IPS-NIHi11 (cell line): ENCODE measurements around the gene BRINP1.
A peak's percentile ranks its signal among the peaks of the same experiment; 100 is the strongest.

Experiments
- DNase-seq: peaks from one replicate; pipeline ENCODE4 v3.0.0; 2012; ENCODE audit warnings: mixed read lengths, low spot score

The BRINP1 gene, protein sequence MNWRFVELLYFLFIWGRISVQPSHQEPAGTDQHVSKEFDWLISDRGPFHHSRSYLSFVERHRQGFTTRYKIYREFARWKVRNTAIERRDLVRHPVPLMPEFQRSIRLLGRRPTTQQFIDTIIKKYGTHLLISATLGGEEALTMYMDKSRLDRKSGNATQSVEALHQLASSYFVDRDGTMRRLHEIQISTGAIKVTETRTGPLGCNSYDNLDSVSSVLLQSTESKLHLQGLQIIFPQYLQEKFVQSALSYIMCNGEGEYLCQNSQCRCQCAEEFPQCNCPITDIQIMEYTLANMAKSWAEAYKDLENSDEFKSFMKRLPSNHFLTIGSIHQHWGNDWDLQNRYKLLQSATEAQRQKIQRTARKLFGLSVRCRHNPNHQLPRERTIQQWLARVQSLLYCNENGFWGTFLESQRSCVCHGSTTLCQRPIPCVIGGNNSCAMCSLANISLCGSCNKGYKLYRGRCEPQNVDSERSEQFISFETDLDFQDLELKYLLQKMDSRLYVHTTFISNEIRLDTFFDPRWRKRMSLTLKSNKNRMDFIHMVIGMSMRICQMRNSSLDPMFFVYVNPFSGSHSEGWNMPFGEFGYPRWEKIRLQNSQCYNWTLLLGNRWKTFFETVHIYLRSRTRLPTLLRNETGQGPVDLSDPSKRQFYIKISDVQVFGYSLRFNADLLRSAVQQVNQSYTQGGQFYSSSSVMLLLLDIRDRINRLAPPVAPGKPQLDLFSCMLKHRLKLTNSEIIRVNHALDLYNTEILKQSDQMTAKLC

DNA sequence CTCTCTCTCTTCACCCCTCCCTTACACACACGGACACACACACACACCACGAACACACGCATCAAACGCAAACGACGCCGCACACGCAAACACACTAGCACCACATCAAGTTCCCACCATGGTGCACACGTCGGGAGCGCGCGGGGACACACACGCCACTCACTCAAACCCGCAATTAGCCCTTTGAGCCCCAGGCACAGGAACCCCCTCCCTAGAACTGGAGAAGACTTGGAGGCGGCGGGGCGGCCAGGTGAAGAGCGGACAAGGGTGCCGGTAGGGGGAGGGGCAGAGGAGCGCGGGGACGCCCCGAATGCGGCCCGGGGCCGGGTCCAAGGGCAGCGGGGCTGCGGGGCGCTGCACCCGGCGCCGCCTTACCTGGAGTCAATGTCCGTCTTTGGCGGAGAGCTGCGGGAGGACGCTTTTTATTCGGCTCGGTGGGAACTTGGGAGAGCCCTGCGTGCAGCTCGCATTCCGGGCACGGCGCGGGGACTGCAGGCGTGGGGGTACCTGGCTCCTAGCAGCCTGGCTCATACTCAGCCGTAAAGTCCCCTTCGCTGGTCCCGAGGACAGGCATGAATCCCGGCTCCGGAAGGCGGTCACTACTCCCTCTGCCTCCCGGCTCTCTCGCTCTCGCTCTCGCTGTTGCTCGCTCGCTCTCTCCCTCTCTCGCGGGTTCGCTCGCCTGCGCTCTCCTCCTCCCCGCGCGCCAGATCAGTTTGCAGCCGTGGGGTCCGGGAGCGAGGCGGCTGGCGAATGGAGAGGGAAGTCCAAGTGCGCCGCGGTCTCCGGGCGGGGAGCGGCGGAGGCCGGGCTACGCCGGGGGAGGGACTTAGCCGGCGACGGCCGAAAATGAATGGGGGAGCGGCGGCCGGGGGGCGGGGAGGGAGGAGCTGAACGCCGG, at the start of gene BRINP1:
BRINP1 (minus strand) TSS at position 755 of the 901 bp plus-strand sequence. CDS start 56,080 bp downstream, outside the sequence.
- peak; percentile 70 for DNase-seq

DNA sequence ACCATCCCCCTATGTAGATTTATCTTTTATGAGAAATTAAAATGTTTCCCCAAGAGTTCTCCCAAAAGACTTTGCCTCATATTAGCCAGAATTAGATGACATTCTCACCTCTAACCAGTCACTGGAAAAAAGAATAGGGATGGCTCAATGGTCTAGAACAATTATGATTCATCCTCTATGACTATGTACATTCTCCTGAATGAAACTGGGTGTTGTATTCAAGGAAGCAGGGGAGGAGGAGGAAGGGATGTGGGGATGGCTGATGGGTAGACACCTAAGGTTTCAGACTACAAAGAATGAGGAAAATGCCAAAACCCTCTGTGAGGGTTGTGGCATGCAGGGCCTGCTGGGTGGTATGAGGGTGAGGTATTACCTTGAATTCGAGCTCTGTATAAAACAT, 49.5 kb upstream of the BRINP1 start:
- no peak for DNase-seq

DNA sequence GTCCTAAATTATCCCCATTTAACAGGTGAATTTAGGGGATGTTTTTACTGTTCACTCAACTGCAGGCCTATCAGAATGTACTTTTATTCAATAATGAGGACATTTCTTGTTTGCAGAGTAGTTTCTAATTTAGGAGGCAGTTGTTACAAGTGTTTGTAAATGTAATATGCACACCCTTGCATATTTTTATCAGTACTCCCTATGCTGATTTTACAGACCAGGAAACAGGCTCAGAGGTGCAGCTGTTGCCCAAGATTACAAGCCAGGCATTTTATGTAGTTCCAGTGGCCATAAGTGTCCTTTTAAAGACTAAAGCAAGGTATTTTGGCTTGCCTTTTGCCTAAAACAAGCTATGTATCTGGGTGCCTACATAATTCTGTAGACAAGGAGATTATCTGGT, 47.6 kb upstream of the BRINP1 start:
- no peak for DNase-seq

DNA sequence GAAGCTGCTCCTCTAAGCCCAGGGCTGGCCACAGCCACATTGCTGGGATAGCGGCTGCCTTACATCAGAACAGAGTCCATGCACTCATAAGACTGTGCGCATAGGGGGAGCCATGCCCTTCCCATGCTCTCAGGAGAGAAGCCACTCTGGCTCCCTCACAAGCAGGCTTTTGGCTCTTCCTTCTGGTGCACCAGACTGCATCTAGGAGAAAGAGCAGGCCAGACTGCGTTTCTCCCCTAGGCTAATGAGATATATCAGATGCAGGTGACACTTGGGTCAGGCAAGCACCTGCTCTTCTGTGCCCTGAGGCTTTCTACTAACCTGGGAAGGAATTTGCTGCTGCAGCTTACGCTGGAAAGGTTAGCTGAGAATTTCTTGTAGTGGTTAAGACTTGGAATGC, 43.2 kb upstream of the BRINP1 start:
- DNase-seq = peak; percentile 27

DNA sequence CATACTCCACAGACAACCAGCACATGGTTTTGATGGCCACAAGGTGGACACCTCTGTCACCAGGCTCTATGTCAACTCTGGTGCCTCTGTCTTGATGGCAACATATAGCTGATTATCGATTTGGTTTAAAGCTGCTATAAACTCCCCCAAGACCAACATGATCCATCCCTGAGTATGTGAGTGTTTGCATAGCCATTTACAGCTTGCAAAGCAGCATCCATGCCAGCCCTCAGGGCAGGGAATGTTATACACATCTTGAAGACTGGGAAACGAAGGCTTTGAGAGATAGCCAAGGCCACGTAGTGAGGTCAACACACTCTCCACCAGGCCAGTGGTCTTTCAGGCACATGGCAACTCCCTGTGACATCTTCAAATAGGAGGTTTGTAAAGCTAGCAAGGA, 40.3 kb upstream of the BRINP1 start:
- DNase-seq = no peak

DNA sequence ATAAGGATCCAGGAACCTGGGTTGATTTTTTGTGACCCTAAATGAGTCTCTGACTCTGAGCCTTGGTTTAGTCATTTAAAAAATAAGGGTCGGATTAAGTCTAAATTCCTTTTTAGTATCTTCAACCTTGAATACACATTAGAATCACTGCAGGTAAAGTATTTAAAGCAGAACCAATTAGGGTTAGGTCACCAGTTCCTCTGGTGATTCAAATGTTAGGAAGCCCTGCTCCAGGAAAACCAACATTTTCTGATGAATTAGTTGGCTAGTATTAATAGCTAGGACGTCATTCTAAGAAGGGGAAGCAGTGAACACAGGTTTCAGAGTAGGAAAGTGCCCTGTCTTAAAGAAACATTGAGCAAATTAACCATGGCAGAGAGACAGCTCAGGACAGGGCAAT, 31.4 kb upstream of the BRINP1 start:
- DNase-seq = no peak

DNA sequence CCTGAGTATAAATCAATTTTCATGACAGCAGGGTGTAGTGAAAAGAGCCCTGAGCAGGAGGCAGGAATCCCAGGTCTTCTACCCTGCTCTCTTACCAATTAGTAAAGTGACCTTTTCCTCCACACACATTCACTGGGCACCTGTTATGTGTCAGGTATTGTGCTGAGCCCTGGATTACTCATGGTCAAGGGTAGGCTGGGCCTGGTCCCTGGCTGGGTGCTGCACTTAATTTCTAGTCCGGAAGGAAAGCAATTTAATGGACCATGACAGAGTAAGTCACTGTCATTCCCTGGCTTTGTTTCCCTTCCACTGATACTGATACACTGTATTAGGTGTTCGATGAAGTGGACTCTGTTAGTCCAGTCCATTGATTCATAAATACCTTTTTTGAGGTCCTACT, 29.1 kb upstream of the BRINP1 start:
- no peak for DNase-seq

DNA sequence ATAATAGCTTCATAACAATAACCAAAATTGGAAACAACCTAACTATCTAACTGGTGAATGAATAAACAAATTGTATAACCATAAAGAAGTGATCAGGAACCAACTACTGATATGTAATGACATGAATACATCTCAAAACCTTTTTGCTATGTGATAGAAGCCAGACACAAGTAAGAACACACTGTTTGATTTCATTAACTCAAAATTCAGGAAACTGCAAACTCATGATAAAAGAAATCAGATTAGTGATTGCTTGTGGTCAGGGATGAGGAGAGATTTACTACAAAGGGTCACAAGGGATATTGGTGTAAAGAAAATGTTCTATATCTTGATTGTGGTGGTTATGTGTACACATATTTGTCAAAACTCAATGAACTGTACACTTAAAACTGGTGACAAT, 22.6 kb upstream of the BRINP1 start:
- no peak for DNase-seq

DNA sequence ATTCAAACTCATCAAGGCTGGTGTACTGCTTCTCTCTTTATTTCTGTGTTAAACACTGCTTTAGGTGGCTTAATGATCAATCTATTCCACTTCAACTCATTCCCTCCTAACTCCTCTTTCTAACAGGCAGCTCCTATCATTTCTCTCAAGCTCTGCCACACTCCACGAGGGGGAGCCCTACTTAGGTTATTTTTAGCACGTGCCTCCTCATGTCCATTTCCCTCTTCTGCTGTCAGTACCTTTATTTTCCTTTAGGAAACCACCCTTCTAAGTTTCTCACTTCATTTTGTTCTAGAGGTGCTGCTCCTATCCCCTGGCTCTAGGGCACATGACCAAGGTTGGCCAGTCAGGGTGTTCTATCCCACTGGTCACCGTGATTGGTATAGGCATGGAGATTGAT, 6.7 kb upstream of the BRINP1 start:
- DNase-seq = peak; percentile 42

DNA sequence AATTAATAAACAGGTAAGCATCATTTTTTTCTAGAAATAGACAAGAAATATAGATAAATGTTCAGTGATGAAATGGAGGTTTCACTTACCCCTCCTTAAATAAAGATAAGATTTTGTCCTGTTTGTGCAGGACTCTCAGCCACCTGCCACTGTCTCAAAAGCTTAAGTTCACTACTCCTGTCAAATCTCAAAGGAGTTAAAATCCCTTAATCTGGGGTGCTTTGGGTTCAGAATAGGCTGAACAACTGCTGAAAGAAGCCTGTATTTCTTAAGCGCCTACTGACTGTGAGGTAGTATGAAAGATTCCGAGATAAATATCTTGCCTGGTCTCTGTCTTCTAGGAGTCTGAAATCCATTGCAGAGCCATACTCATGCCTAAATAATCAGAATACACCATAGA, 3.7 kb upstream of the BRINP1 start:
- no peak for DNase-seq

DNA sequence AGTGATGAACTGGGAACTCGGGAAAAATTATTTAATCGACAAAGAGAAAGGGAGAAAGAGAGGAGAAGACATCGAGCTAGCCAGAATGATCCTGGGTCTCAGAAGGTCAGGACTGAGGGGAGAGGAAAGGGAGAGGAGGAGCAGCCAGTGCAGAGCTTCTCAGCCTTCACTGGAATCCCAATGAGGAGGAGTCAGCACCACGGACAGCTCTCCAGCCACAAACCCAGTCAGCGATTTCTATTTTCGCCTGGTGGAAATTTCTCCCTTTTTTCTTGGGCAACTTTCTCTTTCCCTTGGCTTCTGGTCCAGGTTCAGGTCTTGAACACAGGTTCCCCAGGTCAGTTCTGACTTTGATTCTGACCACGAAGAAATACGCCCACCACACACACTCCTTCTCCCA, 1.6 kb upstream of the BRINP1 start:
- peak; percentile 74 for DNase-seq

DNA sequence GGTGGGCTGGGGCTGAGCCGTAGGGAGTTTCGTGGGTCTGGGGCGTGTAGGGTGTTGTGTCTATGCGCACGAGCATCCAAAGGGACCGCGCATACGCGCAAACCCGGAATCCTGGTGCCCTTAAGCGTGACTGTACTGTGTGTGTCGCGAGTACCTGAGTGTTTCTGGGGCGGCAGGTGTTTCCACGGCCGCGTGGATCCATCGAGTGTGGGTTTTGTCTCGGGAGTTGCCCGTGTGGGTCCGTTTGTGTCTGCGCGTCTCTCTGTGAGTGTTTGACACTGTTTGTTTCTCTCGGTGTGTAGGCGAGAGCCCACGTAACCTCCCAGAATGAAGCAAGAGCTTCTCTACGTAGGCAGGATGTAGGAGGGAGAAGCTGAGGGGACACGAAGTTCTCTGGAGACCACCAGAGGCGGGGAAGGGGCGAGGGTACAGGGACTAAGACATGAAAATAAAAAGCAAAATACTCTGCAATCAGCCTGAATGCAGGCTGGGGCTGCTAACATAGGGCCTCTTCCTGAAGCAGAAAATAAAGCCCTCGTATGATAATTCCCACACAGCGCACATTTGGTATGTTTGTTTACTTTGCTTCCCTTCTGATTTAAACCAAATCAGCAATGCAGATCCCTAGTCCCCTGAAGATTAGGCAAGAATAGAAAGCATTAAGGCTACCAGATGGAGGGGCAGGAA, 588 bp upstream of the BRINP1 start:
- DNase-seq = no peak

DNA sequence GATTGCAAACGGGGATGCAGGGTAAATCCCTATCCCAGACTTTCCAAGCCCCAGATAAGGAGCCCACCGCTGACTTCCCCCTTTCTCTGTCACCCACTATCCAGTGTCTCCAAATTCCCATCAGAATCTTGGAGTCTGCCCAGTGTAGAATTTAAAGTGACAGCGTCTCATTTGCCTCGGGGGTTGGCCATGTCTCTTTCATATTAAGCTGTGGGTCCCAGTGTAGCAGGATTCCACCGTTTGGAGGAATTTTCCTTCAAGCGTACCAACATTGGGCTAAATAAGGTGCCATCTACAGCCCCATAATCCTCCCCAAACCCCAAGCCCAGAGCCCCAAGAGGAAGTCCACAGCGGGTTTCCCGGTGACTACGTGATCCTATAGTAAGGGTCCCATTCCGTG, 1.1 kb downstream of the BRINP1 start:
- DNase-seq = no peak

DNA sequence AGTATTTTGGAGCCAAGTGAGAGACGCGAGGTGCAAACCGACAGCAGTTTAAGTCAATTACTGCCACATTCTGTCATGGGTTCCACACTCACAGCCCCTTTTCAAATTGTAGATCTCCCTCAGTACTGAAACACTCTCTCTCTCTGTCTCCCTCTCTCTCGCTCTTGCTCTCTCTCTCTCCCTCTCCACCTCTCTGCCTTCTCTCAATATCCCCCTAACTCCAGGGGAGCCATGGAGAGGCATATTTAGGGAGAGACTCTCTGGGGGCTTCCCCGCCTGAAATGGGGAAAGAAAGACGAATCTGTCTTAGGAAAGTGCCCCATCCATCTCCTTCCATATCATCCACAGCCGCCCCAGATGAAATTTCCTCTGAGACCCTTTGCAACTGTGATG, 1.6 kb downstream of the BRINP1 start:
- no peak for DNase-seq

DNA sequence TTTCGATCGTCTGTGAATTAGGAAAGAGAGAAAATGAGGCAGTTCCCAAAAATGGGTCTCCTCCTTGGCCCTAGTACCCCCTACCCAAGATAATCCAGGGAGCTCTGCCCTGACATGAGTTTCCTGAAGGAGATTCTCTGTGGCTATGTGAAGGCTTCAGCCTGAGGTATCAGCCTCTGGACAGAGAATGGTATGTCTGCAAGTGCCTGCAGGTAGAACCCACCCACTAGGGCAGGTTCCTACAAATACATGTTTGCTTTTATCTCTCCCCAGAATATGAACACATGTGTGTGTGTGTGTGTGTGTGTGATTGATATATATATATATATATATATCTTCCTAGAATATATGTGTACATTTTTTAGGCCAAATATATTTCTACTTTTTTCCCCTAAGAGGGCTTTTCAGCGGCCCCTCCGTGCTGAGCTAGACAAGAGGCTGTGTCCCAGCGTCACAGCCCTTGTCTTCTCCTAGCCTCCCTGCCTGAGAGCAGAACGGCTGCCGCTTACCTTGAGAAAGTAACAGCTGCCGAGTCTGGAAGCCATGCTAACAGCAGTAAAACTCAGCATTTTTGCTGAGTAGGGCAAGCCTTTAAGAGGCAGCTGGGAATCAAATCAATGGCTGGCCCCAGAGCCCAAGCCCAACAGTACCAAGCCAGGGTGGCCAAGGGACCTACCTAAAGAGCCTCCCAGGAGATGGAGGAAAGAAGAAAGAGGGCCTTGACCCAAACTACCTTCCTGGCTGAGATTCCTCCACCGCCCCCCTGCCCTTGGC, 2.1 kb downstream of the BRINP1 start:
- DNase-seq = no peak

DNA sequence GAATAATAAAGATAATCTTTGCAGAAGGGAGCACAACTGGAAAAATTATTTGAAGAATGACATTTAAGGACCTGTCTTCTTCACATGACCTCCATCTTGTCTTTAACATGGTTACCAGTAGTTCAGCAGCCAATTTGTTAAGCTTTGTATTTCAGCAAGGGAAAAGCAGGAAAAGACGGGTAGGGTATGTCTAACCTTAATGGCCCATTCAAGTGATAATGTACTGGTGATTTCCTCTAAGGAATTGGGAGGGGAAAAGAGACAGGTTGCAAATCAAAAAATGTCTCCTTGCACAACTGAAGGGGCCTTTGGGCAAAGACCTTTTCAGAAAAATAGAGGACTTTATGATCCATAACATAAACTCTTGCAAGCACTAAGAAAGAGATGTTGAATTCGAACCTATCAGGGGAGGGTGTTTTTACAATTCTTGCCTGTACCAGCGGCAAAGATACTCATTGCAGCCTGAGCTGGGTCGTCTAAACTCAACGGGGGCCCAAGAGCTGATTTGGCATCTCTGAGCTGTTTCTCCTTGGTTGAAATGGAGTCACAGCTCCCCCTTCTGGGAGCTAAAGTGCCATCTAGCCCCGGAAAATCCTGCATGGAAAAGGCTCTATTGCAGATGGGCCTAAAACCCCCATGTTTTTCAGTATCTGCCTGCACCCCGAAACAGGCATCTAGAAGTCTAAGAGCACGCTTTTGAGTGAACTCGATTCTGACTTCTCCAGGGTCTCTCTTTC, 3.8 kb downstream of the BRINP1 start:
- DNase-seq = peak; percentile 62

DNA sequence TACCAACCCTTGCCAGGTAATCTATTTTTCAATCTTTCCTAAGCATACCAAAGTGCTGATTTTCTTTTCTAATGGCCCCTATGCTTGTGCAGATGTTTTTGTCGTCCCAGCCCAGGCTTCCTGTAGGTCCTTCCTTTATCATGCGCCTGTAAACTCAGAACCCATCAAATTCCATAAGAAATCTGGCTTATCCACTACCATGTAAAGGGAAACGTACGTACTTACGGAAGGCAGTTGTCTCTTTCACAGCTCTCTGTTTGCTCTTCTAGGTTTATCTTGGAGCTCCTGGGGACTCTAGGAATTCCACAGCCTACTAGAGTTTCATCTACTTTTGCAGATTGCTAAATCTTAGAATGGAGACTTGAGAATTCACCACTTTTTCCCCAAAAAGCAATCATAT, 9.0 kb downstream of the BRINP1 start:
- no peak for DNase-seq

DNA sequence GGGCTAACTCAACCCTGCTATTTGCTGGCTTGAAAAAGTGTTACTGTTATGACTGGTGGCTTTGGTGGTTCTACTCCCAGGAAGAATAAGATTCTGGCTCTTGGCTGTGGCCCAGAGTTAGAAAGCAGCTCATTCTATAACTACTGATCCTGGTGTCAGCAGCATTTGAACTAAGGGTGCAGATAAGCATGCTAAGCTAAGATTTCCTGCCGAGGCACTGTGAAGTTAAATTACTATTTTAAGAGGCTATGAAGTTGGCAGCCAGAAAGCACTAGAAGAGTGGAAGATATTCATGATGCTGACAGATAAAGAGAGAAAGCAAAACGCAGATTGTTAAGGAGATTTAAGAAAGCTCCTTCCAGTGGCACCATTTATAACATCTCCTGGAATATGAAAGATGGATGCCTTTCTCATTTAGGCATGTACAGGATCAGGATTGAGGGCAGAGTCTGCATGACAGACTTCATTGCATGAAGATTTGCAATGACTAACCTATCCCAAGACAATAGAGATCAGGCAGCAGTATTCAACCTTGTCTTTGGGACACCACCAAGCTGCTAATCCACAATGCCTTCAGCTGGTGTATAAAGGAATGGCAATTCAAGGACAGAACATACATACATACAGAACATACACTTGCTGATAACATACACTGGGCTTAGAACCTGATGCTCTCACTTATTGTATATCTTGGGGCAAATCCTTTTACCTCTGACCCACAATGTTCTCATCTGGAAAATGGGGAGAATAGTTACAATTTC, 11.7 kb downstream of the BRINP1 start:
- no peak for DNase-seq

DNA sequence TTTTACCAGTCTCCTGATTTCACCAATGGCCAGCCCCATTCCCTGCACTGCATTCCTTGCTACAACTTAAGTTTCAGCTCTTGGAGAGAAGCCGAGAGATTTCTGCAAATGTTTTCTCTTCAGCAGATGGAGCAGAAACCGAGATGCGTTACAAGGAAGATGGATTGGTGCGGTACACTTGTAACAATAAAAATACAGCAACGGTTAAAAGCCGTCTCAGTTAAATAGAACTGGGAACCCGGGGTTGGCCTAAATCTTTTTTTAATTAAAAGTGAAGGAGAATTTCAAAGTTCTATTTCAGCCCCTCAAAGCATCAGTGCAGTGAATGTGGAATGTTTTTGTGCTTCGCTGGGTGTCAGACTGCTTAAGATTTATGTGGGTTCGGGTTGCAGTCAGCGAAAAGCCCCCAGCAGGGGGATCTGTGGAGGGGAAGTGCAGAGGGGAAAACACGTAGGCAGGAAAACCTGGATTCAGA, 19.8 kb downstream of the BRINP1 start:
- DNase-seq = peak; percentile 35
